PC-9 (cell line): Measurements from ENCODE around the gene FOXA2. TPM values are rescaled to one million over a fixed set of nuclear protein-coding genes. Genes with fewer than 3 reads are reported as not detected.

Source experiments
- BruUV-seq: library from RNA; stranded (reverse); fragments of 400-500 nt; replicated peaks from 2 replicates; lab custom pipeline; 2021; lab: Mats Ljungman, UMichigan
- CTCF ChIA-PET: fragments of 300-600 bp; sonication (Branson Sonifier 250); formaldehyde crosslinking; loops from one replicate; lab custom pipeline; 2022; ENCODE audit warnings: antibody characterized with exemption; lab: Charles Lee
- POLR2A ChIA-PET: fragments of 300-600 bp; sonication (Branson Sonifier 250); formaldehyde crosslinking; loops from one replicate; lab custom pipeline; 2022; ENCODE audit warnings: antibody characterized with exemption; ENCODE audit not compliant: unreplicated experiment; lab: Charles Lee
- DNase-seq, 2 experiments: peaks; one replicate each; pipeline versions ENCODE4 v3.0.0 to v3.0.0-alpha.2; 2015 to 2022; ENCODE audit warnings: mixed read lengths in 1 of 2
- H2AFZ ChIP-seq: fragments of 200-600 bp; sonication (generic); 2 replicates; pipeline ENCODE4 v1.8.1; 2017; ENCODE audit warnings: antibody characterized with exemption
- H3F3A ChIP-seq: fragments of 200-600 bp; sonication (generic); 2 replicates; pipeline ENCODE4 v1.8.1; 2017; ENCODE audit warnings: antibody characterized with exemption, mild to moderate bottlenecking, low read depth; ENCODE audit not compliant: insufficient read depth
- H3K27ac ChIP-seq: fragments of 200-600 bp; sonication (generic); 2 replicates; pipeline ENCODE4 v1.6.1; 2016; ENCODE audit warnings: mixed run types
- H3K27me3 ChIP-seq: fragments of 200-600 bp; sonication (generic); 2 replicates; pipeline ENCODE4 v1.6.1; 2016; ENCODE audit warnings: low read depth, mixed run types; ENCODE audit not compliant: insufficient read depth
- H3K36me3 ChIP-seq: fragments of 200-600 bp; sonication (generic); 2 replicates; pipeline ENCODE4 v1.6.1; 2016; ENCODE audit warnings: low read depth, mixed run types
- H3K4me1 ChIP-seq: fragments of 200-600 bp; sonication (generic); replicated peaks from 2 replicates; pipeline ENCODE4 v1.6.1; 2016; ENCODE audit warnings: mixed run types; ENCODE audit not compliant: insufficient read depth
- H3K4me2 ChIP-seq: fragments of 200-600 bp; sonication (generic); 2 replicates; pipeline ENCODE4 v1.6.1; 2017; ENCODE audit warnings: mixed run types
- H3K4me3 ChIP-seq: fragments of 200-600 bp; sonication (generic); 2 replicates; pipeline ENCODE4 v1.6.1; 2016; ENCODE audit warnings: mixed run types
- H3K79me2 ChIP-seq: fragments of 200-600 bp; sonication (generic); 2 replicates; pipeline ENCODE4 v1.6.1; 2017; ENCODE audit warnings: low read depth, mixed run types
- H3K9me2 ChIP-seq: fragments of 200-600 bp; sonication (generic); 2 replicates; pipeline ENCODE4 v1.8.1; 2017; ENCODE audit warnings: mild to moderate bottlenecking; ENCODE audit not compliant: insufficient read depth
- H3K9me3 ChIP-seq: fragments of 200-600 bp; sonication (generic); 2 replicates; pipeline ENCODE4 v1.8.1; 2016; ENCODE audit warnings: low read depth; ENCODE audit not compliant: insufficient read depth
- H4K20me1 ChIP-seq: fragments of 200-600 bp; sonication (generic); 2 replicates; pipeline ENCODE4 v1.8.1; 2017; ENCODE audit not compliant: insufficient read depth
- CTCF ChIP-seq: fragments of 200-600 bp; sonication (generic); conservative IDR thresholded peaks from 2 replicates; pipeline ENCODE4 v1.6.1; 2017; ENCODE audit warnings: mixed run types, antibody characterized with exemption, mild to moderate bottlenecking, moderate library complexity
- EZH2 ChIP-seq: fragments of 200-600 bp; sonication (generic); IDR thresholded peaks from 2 replicates; pipeline ENCODE4 v1.8.0; 2017; ENCODE audit warnings: antibody characterized with exemption, low read depth
- intact Hi-C: fragments of 100-400 bp; cut with micrococcal nuclease; formaldehyde crosslinking; loops from one replicate; pipeline ENCODE4 v1.10.0; 2022; ENCODE audit not compliant: unreplicated experiment
- total RNA-seq: library from RNA; stranded (reverse); gene quantifications from 2 replicates; pipeline ENCODE4 v1.2.3, GENCODE V29; 2021

Gene FOXA2
- total RNA-seq, 1 experiment from 2014 or later = not detected

- Histone ChIP-seq H3K4me2 (no peak overlapping the region), H3K79me2 (no peaks in the 10 kb centered on the region), H3K27me3 (no peaks in the 10 kb centered on the region), H3F3A (no peaks in the 10 kb centered on the region), H3K9me2 (no peaks in the 10 kb centered on the region), H3K9me3 (no peaks in the 10 kb centered on the region), H3K36me3 (no peaks in the 10 kb centered on the region), H4K20me1 (no peaks in the 10 kb centered on the region), H3K4me1 (no peaks in the 10 kb centered on the region), H3K4me3 (no peak overlapping the region), H3K27ac (no peak overlapping the region), H2AFZ (no peak overlapping the region; the same call in 1 of the 2 replicates)
- ChIA-PET POLR2A (no interaction called here), CTCF (no interaction called here)
- no peak for DNase-seq
- TF ChIP-seq EZH2 (no peak), CTCF (no peak)
- BruUV-seq = no TSS peak
- intact Hi-C loops = no loop called here
These were observed 38.0 kb downstream of the FOXA2 start for GRCh38 chr20:22546344-22546743.

- Histone ChIP-seq H3K4me1 (no peaks in the 10 kb centered on the region), H3K9me3 (no peaks in the 10 kb centered on the region), H3K36me3 (no peaks in the 10 kb centered on the region), H4K20me1 (no peaks in the 10 kb centered on the region), H3K27ac (no peak overlapping the region), H2AFZ (no peak overlapping the region), H3K4me2 (no peak overlapping the region), H3K79me2 (no peaks in the 10 kb centered on the region), H3K27me3 (peaks cover 6% of the 10 kb centered on the region; the same call in 1 of the 2 replicates), H3K9me2 (no peaks in the 10 kb centered on the region), H3K4me3 (no peak overlapping the region), H3F3A (no peaks in the 10 kb centered on the region)
- TF ChIP-seq CTCF (no peak), EZH2 (no peak)
- BruUV-seq = no TSS peak
- DNase-seq = no peak
- intact Hi-C loops = no loop called here
- POLR2A ChIA-PET = no interaction called here
- CTCF ChIA-PET = no interaction called here
These were observed 39.3 kb downstream of the FOXA2 start for GRCh38 chr20:22545045-22545444.

- H3K36me3 ChIP-seq = no peaks in the 10 kb centered on the region
- H3K9me2 ChIP-seq = no peaks in the 10 kb centered on the region
- peaks cover 9% of the 10 kb centered on the region; the same call in 1 of the 2 replicates for H3K27me3 ChIP-seq
- no peaks in the 10 kb centered on the region for H3F3A ChIP-seq
- intact Hi-C loops = no loop called here
- BruUV-seq = no TSS peak
- no peaks in the 10 kb centered on the region for H3K9me3 ChIP-seq
- no peak overlapping the region for H3K27ac ChIP-seq
- H4K20me1 ChIP-seq = no peaks in the 10 kb centered on the region
- ChIA-PET CTCF (no interaction called here), POLR2A (no interaction called here)
- H3K79me2 ChIP-seq = no peaks in the 10 kb centered on the region
- H3K4me3 ChIP-seq = no peak overlapping the region
- H2AFZ ChIP-seq = no peak overlapping the region
- H3K4me2 ChIP-seq = no peak overlapping the region
- no peak for DNase-seq
- TF ChIP-seq CTCF = no peak
- TF ChIP-seq EZH2 = no peak
- H3K4me1 ChIP-seq = no peaks in the 10 kb centered on the region
These were observed 39.9 kb downstream of the FOXA2 start for GRCh38 chr20:22544462-22544861.
